Measurements from ENCODE around the gene LRRC40. TPM values are rescaled to one million over a fixed set of nuclear protein-coding genes. Genes with fewer than 3 reads are reported as not detected.
A peak's percentile ranks its signal among the peaks of the same experiment; 100 is the strongest.
"Not testable (repeated sequence)": the region's sequence is repeated elsewhere in the genome, so short reads cannot be mapped to it uniquely, and the experiment has no call there.

The LRRC40 gene
- total RNA-seq, 1 donor from 2014 or later = 13.6 TPM

GRCh38 chr1:70222716-70223235 is 17.4 kb upstream of the LRRC40 start:
- H3K9me3 ChIP-seq (ENCODE audit: control insufficient read depth in 3 of 3, low read length in 3 of 3) = no peaks in the 10 kb centered on the region
- H3K36me3 ChIP-seq (ENCODE audit: control insufficient read depth in 3 of 3, insufficient read depth in 3 of 3, low read length in 3 of 3) = peaks cover 3 to 13% (median 8%) of the 10 kb centered on the region in 3 donors
- peaks cover 19 to 30% (median 26%) of the 10 kb centered on the region in 3 donors for H3K4me1 ChIP-seq (ENCODE audit: control insufficient read depth in 3 of 3, insufficient read depth in 3 of 3, low read length in 3 of 3)
- H3K27me3 ChIP-seq (ENCODE audit: control insufficient read depth in 3 of 3, insufficient read depth in 3 of 3, low read length in 3 of 3) = no peaks in the 10 kb centered on the region
- peak overlapping the region; percentile 6 for H3K27ac ChIP-seq (ENCODE audit: low read depth, low read length)
- peak overlapping the region in 1 of 3 donors; percentile 84 for H3K4me3 ChIP-seq (ENCODE audit: low read length in 3 of 3)
- H3K9ac ChIP-seq (ENCODE audit: low read depth in 1 of 3, low read length in 3 of 3) = peak overlapping the region; percentile 94 to 97 (median 96)

- Histone ChIP-seq H3K36me3 (ENCODE audit: control insufficient read depth in 3 of 3, insufficient read depth in 3 of 3, low read length in 3 of 3) (peaks cover 3 to 13% (median 13%) of the 10 kb centered on the region in 3 donors), H3K27me3 (ENCODE audit: control insufficient read depth in 3 of 3, insufficient read depth in 3 of 3, low read length in 3 of 3) (no peaks in the 10 kb centered on the region), H3K9me3 (ENCODE audit: control insufficient read depth in 3 of 3, low read length in 3 of 3) (no peaks in the 10 kb centered on the region), H3K27ac (ENCODE audit: low read depth, low read length) (peak within 1 kb of the TSS; percentile 97), H3K9ac (ENCODE audit: low read depth in 1 of 3, low read length in 3 of 3) (peak within 1 kb of the TSS; percentile 94 to 97 (median 96)), H3K4me3 (ENCODE audit: low read length in 3 of 3) (peak within 1 kb of the TSS; percentile 84 to 92 (median 88)), H3K4me1 (ENCODE audit: control insufficient read depth in 3 of 3, insufficient read depth in 3 of 3, low read length in 3 of 3) (peaks cover 15 to 22% (median 18%) of the 10 kb centered on the region in 3 donors)
These were observed 16.1 kb upstream of the LRRC40 start, which contains the start of gene SRSF11 for GRCh38 chr1:70221238-70222121. Gene SRSF11, plus strand, starts transcription at chr1:70221380. Its CDS starts 257 bp downstream, at chr1:70221637.

DNA sequence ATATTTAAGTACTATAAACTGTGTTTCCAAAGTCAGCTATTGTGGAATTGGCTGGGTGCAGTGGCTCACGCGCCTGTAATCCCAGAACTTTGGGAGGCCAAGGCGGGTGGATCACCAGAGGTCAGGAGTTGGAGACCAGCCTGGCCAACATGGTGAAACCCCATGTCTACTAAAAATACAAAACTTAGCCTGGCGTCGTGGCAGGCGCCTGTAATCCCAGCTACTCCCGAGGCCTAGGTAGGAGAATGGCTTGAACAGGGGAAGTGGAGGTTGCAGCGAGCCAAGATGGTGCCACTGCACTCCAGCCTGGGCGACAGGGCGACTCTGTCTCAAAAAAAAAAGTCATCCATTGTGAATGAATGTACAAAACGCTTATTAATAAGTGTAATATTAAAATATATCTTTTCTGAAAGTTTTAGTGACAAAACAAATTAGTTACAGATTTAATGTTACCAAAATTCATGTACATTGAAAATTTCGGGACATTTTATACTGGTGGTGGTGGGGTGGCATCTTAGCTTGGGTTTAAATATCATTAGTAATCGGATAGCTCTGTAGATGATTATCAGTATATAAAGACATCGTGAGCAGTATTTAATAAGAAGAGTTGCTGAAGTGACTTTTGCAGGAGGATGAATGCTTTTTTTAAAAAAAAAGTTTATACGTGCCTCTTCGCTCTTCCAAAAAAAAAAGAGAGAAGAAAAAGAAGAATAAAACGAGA is 15.3 kb upstream of the LRRC40 start:
- H3K4me1 ChIP-seq (ENCODE audit: control insufficient read depth in 3 of 3, insufficient read depth in 3 of 3, low read length in 3 of 3) = peaks cover 15 to 22% (median 17%) of the 10 kb centered on the region in 3 donors

DNA sequence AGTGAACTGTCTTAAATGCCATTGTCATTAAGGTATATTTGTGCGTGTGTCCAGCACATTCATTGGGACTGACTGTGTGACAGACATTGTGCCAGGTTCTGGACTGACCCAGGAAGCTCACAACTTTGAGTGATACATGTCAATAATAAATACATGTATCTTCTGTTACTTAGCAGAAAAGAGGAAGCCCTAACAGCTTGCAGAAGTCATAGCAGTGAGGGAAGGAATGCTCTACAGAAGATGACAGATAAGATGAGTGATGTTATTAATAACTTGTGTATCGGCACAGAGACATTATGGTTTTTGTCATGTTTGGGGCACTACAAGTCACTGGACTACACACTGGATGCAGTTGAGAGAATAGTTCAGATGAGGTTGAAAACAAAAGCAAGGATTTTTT is 14.6 kb upstream of the LRRC40 start:
- Histone ChIP-seq H3K36me3 (ENCODE audit: control insufficient read depth in 3 of 3, insufficient read depth in 3 of 3, low read length in 3 of 3) (peaks cover 3 to 14% (median 13%) of the 10 kb centered on the region in 3 donors), H3K27ac (ENCODE audit: low read depth, low read length) (no peak overlapping the region), H3K9ac (ENCODE audit: low read depth in 1 of 3, low read length in 3 of 3) (no peak overlapping the region), H3K4me1 (ENCODE audit: control insufficient read depth in 3 of 3, insufficient read depth in 3 of 3, low read length in 3 of 3) (peaks cover 15 to 22% (median 17%) of the 10 kb centered on the region in 3 donors), H3K9me3 (ENCODE audit: control insufficient read depth in 3 of 3, low read length in 3 of 3) (no peaks in the 10 kb centered on the region), H3K27me3 (ENCODE audit: control insufficient read depth in 3 of 3, insufficient read depth in 3 of 3, low read length in 3 of 3) (no peaks in the 10 kb centered on the region), H3K4me3 (ENCODE audit: low read length in 3 of 3) (no peak overlapping the region)

More for the DNA sequence above, 15.3 kb upstream of the LRRC40 start:
- Histone ChIP-seq H3K36me3 (ENCODE audit: control insufficient read depth in 3 of 3, insufficient read depth in 3 of 3, low read length in 3 of 3) (peaks cover 3 to 15% (median 13%) of the 10 kb centered on the region in 3 donors), H3K27me3 (ENCODE audit: control insufficient read depth in 3 of 3, insufficient read depth in 3 of 3, low read length in 3 of 3) (no peaks in the 10 kb centered on the region), H3K4me3 (ENCODE audit: low read length in 3 of 3) (peak overlapping the region; percentile 73 to 92 (median 84)), H3K9ac (ENCODE audit: low read depth in 1 of 3, low read length in 3 of 3) (peak overlapping the region; percentile 80 to 97 (median 94)), H3K27ac (ENCODE audit: low read depth, low read length) (peak overlapping the region; percentile 97), H3K9me3 (ENCODE audit: control insufficient read depth in 3 of 3, low read length in 3 of 3) (no peaks in the 10 kb centered on the region)

GRCh38 chr1:70211541-70211940 is 6.2 kb upstream of the LRRC40 start:
- H3K4me3 ChIP-seq (ENCODE audit: low read length in 3 of 3) = no peak overlapping the region
- H3K27ac ChIP-seq (ENCODE audit: low read depth, low read length) = no peak overlapping the region
- H3K4me1 ChIP-seq (ENCODE audit: control insufficient read depth in 3 of 3, insufficient read depth in 3 of 3, low read length in 3 of 3) = peaks cover 16 to 21% (median 19%) of the 10 kb centered on the region in 3 donors
- H3K27me3 ChIP-seq (ENCODE audit: control insufficient read depth in 3 of 3, insufficient read depth in 3 of 3, low read length in 3 of 3) = no peaks in the 10 kb centered on the region
- H3K36me3 ChIP-seq (ENCODE audit: control insufficient read depth in 3 of 3, insufficient read depth in 3 of 3, low read length in 3 of 3) = peaks cover 2 to 14% (median 4%) of the 10 kb centered on the region in 3 donors
- peak overlapping the region in 1 of 3 donors; percentile 38 for H3K9ac ChIP-seq (ENCODE audit: low read depth in 1 of 3, low read length in 3 of 3)
- no peaks in the 10 kb centered on the region for H3K9me3 ChIP-seq (ENCODE audit: control insufficient read depth in 3 of 3, low read length in 3 of 3)

DNA sequence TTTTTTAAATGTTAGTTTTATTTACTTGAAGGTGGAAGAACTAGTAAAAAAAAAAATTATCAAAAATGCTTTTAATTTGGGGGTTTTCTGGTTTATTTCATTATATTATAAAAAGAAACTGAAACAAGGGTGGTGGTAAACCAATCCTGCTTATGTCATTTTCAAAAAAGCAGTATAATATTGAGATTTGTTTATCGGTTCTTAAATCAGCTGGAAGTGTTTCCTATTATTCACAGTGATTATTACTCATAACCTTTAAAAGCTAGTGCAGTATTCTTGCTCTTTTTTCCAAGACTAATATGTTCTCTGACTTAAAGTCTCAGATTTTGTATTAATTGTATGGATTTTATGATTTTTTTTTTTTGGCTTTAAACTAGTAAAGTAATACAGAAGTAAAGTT is 5.4 kb upstream of the LRRC40 start:
- H3K4me3 ChIP-seq (ENCODE audit: low read length in 3 of 3) = no peak overlapping the region
- H3K27me3 ChIP-seq (ENCODE audit: control insufficient read depth in 3 of 3, insufficient read depth in 3 of 3, low read length in 3 of 3) = no peaks in the 10 kb centered on the region
- H3K4me1 ChIP-seq (ENCODE audit: control insufficient read depth in 3 of 3, insufficient read depth in 3 of 3, low read length in 3 of 3) = peaks cover 17 to 23% (median 21%) of the 10 kb centered on the region in 3 donors
- H3K9me3 ChIP-seq (ENCODE audit: control insufficient read depth in 3 of 3, low read length in 3 of 3) = no peaks in the 10 kb centered on the region
- no peak overlapping the region for H3K27ac ChIP-seq (ENCODE audit: low read depth, low read length)
- peaks cover 2 to 12% (median 4%) of the 10 kb centered on the region in 3 donors for H3K36me3 ChIP-seq (ENCODE audit: control insufficient read depth in 3 of 3, insufficient read depth in 3 of 3, low read length in 3 of 3)
- H3K9ac ChIP-seq (ENCODE audit: low read depth in 1 of 3, low read length in 3 of 3) = no peak overlapping the region

DNA sequence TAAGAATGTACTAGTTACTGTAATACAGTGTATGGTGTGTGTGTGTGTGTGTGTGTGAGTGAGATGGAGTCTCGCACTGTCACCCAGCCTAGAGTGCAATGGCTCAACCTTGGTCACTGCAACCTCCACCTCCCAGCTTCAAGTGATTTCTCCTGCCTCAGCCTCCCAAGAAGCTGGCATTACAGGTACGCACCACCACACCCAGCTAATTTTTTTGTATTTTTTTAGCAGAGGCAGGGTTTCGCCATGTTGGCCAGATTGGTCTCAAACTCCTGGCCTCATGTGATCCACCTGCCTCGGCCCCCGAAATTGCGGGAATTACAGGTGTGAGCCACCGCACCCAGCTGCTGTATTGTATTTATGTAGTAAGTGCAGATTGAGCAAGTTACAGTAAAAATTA is 2.9 kb upstream of the LRRC40 start:
- Histone ChIP-seq H3K4me1 (ENCODE audit: control insufficient read depth in 3 of 3, insufficient read depth in 3 of 3, low read length in 3 of 3) (peaks cover 25 to 36% (median 34%) of the 10 kb centered on the region in 3 donors), H3K9me3 (ENCODE audit: control insufficient read depth in 3 of 3, low read length in 3 of 3) (no peaks in the 10 kb centered on the region), H3K36me3 (ENCODE audit: control insufficient read depth in 3 of 3, insufficient read depth in 3 of 3, low read length in 3 of 3) (peaks cover 2 to 9% (median 4%) of the 10 kb centered on the region in 3 donors), H3K4me3 (ENCODE audit: low read length in 3 of 3) (no peak overlapping the region), H3K27me3 (ENCODE audit: control insufficient read depth in 3 of 3, insufficient read depth in 3 of 3, low read length in 3 of 3) (no peaks in the 10 kb centered on the region), H3K27ac (ENCODE audit: low read depth, low read length) (no peak overlapping the region), H3K9ac (ENCODE audit: low read depth in 1 of 3, low read length in 3 of 3) (no peak overlapping the region)

GRCh38 chr1:70207492-70207891 is 2.1 kb upstream of the LRRC40 start:
- no peak overlapping the region for H3K27ac ChIP-seq (ENCODE audit: low read depth, low read length)
- peak overlapping the region in 1 of 3 donors; percentile 33 for H3K4me3 ChIP-seq (ENCODE audit: low read length in 3 of 3)
- H3K4me1 ChIP-seq (ENCODE audit: control insufficient read depth in 3 of 3, insufficient read depth in 3 of 3, low read length in 3 of 3) = peaks cover 25 to 38% (median 36%) of the 10 kb centered on the region in 3 donors
- H3K36me3 ChIP-seq (ENCODE audit: control insufficient read depth in 3 of 3, insufficient read depth in 3 of 3, low read length in 3 of 3) = peaks cover 2 to 9% (median 4%) of the 10 kb centered on the region in 3 donors
- no peaks in the 10 kb centered on the region for H3K27me3 ChIP-seq (ENCODE audit: control insufficient read depth in 3 of 3, insufficient read depth in 3 of 3, low read length in 3 of 3)
- peak overlapping the region in 1 of 3 donors; percentile 5 for H3K9ac ChIP-seq (ENCODE audit: low read depth in 1 of 3, low read length in 3 of 3)
- no peaks in the 10 kb centered on the region for H3K9me3 ChIP-seq (ENCODE audit: control insufficient read depth in 3 of 3, low read length in 3 of 3)

DNA sequence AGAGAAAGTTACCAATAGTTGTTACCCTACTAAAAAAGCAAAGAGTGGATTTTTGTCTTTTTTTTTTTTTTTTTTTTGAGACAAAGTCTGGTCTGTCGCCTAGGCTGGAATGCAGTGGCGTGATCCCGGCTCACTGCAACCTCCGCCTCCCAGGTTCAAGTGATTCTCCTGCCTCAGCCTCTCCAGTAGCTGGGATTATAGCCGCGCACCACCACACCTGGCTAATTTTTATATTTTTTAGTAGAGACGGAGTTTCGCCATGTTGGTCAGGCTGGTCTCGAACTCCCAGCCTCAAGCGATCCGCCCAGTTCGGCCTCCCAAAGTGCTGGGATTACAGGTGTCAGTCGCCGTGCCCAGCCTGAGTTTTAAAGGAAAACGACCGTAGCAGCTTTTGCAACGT is 1.5 kb upstream of the LRRC40 start:
- peak overlapping the region; percentile 92 to 100 (median 98) for H3K4me3 ChIP-seq (ENCODE audit: low read length in 3 of 3)
- H3K36me3 ChIP-seq (ENCODE audit: control insufficient read depth in 3 of 3, insufficient read depth in 3 of 3, low read length in 3 of 3); H3K27me3 ChIP-seq (ENCODE audit: control insufficient read depth in 3 of 3, insufficient read depth in 3 of 3, low read length in 3 of 3); H3K9me3 ChIP-seq (ENCODE audit: control insufficient read depth in 3 of 3, low read length in 3 of 3): not testable (repeated sequence)
- peak overlapping the region; percentile 96 to 100 (median 99) for H3K9ac ChIP-seq (ENCODE audit: low read depth in 1 of 3, low read length in 3 of 3)
- peak overlapping the region; percentile 97 for H3K27ac ChIP-seq (ENCODE audit: low read depth, low read length)
- H3K4me1 ChIP-seq (ENCODE audit: control insufficient read depth in 3 of 3, insufficient read depth in 3 of 3, low read length in 3 of 3) = peaks cover 25 to 38% (median 36%) of the 10 kb centered on the region in 3 donors
